Immature natural killer cell (primary cell): ENCODE results near the gene POLR1A. TPM values are rescaled to one million over a fixed set of nuclear protein-coding genes. Genes with fewer than 3 reads are reported as not detected.

Experiments
- DNase-seq, 3 donors: peaks; one replicate each; pipeline ENCODE4 v3.0.0; 2022; ENCODE audit warnings: mixed read lengths in 1 of 3
- H3K27ac Mint-ChIP-seq, 6 donors: one replicate each; pipeline ENCODE4 v1.8.0; 2020; ENCODE audit warnings: mixed read lengths in 6 of 6, mild to moderate bottlenecking in 5 of 6, inconsistent platforms in 4 of 6, moderate library complexity in 3 of 6
- H3K27me3 Mint-ChIP-seq, 3 donors: one replicate each; pipeline ENCODE4 v1.8.0; 2020 to 2021; ENCODE audit warnings: low read depth in 3 of 3, mild to moderate bottlenecking in 3 of 3, mixed read lengths in 3 of 3, moderate library complexity in 3 of 3, inconsistent platforms in 1 of 3
- H3K36me3 Mint-ChIP-seq, 3 donors: one replicate each; pipeline ENCODE4 v1.8.0; 2020; ENCODE audit warnings: mixed read lengths in 3 of 3, inconsistent platforms in 2 of 3, mild to moderate bottlenecking in 2 of 3
- H3K4me1 Mint-ChIP-seq, 2 donors: one replicate each; pipeline ENCODE4 v1.8.0; 2020; ENCODE audit warnings: inconsistent platforms in 2 of 2, mild to moderate bottlenecking in 2 of 2, mixed read lengths in 2 of 2, moderate library complexity in 1 of 2
- H3K4me3 Mint-ChIP-seq, 5 donors: one replicate each; pipeline ENCODE4 v1.8.0; 2020; ENCODE audit warnings: mild to moderate bottlenecking in 5 of 5, mixed read lengths in 5 of 5, inconsistent platforms in 3 of 5, moderate library complexity in 3 of 5
- H3K9me3 Mint-ChIP-seq, 6 donors: one replicate each; pipeline ENCODE4 v1.8.0; 2020; ENCODE audit warnings: mild to moderate bottlenecking in 6 of 6, mixed read lengths in 6 of 6, inconsistent platforms in 4 of 6, moderate library complexity in 3 of 6
- polyA plus RNA-seq, 3 donors: library from polyadenylated mRNA; unstranded; fragments of 300-500 nt; fragmentation: Illumina TruSeq; gene quantifications; one replicate each; pipeline ENCODE4 v1.2.3, GENCODE V29; 2021

Gene POLR1A
- polyA plus RNA-seq, 3 donors from 2014 or later, result 1.0 to 7.2 (median 3.1) TPM

DNA sequence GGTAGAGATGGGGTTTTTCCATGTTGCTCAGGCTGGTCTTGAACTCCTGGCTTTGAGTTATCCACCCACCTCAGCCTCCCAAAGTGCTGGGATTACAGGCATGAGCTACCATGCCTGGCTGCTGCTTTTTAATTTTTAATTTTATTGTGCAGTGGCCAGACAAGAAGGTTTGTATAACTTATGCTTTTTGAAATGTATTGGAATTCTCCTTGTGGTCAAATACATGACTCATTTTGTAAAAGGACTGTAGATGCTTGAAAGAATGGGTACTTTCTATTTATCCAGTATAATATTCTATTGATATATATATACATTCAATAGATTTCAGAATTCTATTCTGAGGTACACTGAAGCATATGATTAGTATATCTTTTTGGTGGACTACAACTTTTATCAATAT, 134.3 kb downstream of the POLR1A start:
- DNase-seq, result no peak
- Mint-ChIP-seq H3K36me3 (peaks cover 0 to 3% (median 0%) of the 10 kb centered on the region in 3 donors), H3K4me3 (no peak overlapping the region), H3K9me3 (no peaks in the 10 kb centered on the region), H3K4me1 (no peaks in the 10 kb centered on the region), H3K27ac (no peak overlapping the region), H3K27me3 (peaks cover 0 to 7% (median 4%) of the 10 kb centered on the region in 3 donors)

Other genes starting within 250 kb of the POLR1A start
- gene ST3GAL5, start 216.9 kb downstream of the POLR1A start, polyA plus RNA-seq, result 10 to 100 TPM; 15.0 to 20.9 (median 19.9) TPM
- 10 to 100 TPM; 15.9 to 28.8 (median 24.0) TPM for gene PTCD3, start 349 bp upstream of the POLR1A start, polyA plus RNA-seq
- gene IMMT, start 89.6 kb upstream of the POLR1A start, polyA plus RNA-seq, result 10 to 100 TPM; 37.5 to 70.9 (median 49.7) TPM
- 10 to 100 TPM; 16.0 to 24.6 (median 16.6) TPM for gene MRPL35, start 93.6 kb upstream of the POLR1A start, polyA plus RNA-seq
- gene REEP1, start 231.7 kb upstream of the POLR1A start, polyA plus RNA-seq, result not detected